ENCODE results near the gene FAM177B. TPM values are rescaled to one million over a fixed set of nuclear protein-coding genes. Genes with fewer than 3 reads are reported as not detected.

The FAM177B gene
- total RNA-seq, 4 donors from 2014 or later: 1.0 to 22.7 TPM; not detected in 2

- Histone ChIP-seq H3K4me1 (peaks cover 0 to 10% (median 0%) of the 10 kb centered on the region in 4 donors), H3K4me3 (no peak overlapping the region), H3K9me3 (no peaks in the 10 kb centered on the region), H3K27ac (peak overlapping the region in 1 of 4 donors; percentile 3), H3K36me3 (peaks cover 0 to 98% (median 37%) of the 10 kb centered on the region in 3 donors), H3K27me3 (no peaks in the 10 kb centered on the region)
- DNase-seq (ENCODE audit: low spot score in 2 of 2): no peak
- WGBS, 2 donors: 40 to 67% methylated on average over 1 of the region's 1 CpG
- TF ChIP-seq EP300 (IDR thresholded peaks at IDR 0.05): no peak
- TF ChIP-seq POLR2A (IDR thresholded peaks at IDR 0.05): no peak
- no peak for TF ChIP-seq CTCF (IDR thresholded peaks at IDR 0.05)
Measured at GRCh38 chr1:222728746-222729145, 8.3 kb upstream of the FAM177B start.

- no peaks in the 10 kb centered on the region for H3K27me3 ChIP-seq
- 76 to 91% methylated on average over 1 of the region's 1 CpG for WGBS, 2 donors
- no peak overlapping the region for H3K4me3 ChIP-seq
- no peak overlapping the region for H3K27ac ChIP-seq
- DNase-seq (ENCODE audit: low spot score in 2 of 2): no peak
- TF ChIP-seq CTCF (IDR thresholded peaks at IDR 0.05) (no peak), EP300 (IDR thresholded peaks at IDR 0.05) (no peak), POLR2A (IDR thresholded peaks at IDR 0.05) (no peak)
- H3K4me1 ChIP-seq: peaks cover 0 to 10% (median 0%) of the 10 kb centered on the region in 4 donors
- H3K36me3 ChIP-seq: peaks cover 0 to 92% (median 23%) of the 10 kb centered on the region in 3 donors
- no peaks in the 10 kb centered on the region for H3K9me3 ChIP-seq
Measured at GRCh38 chr1:222730866-222731265, 6.1 kb upstream of the FAM177B start.

- Histone ChIP-seq H3K27ac (peak overlapping the region in 2 of 4 donors; percentile 33 to 62), H3K36me3 (peaks cover 0 to 83% (median 21%) of the 10 kb centered on the region in 3 donors), H3K4me1 (peaks cover 0 to 10% (median 0%) of the 10 kb centered on the region in 4 donors), H3K9me3 (no peaks in the 10 kb centered on the region), H3K4me3 (no peak overlapping the region), H3K27me3 (no peaks in the 10 kb centered on the region)
- DNase-seq (ENCODE audit: low spot score in 2 of 2): no peak
- TF ChIP-seq POLR2A (IDR thresholded peaks at IDR 0.05): no peak
- peak in 1 of 2 donors; percentile 22 for TF ChIP-seq EP300 (IDR thresholded peaks at IDR 0.05)
- TF ChIP-seq CTCF (IDR thresholded peaks at IDR 0.05): no peak
- WGBS, 2 donors: 88 to 90% methylated on average over 3 of the region's 3 CpGs
Measured at GRCh38 chr1:222732216-222733159, 4.5 kb upstream of the FAM177B start.

GRCh38 chr1:222734740-222735139 lies 2.3 kb upstream of the FAM177B start:
- no peak for DNase-seq (ENCODE audit: low spot score in 2 of 2)
- Histone ChIP-seq H3K27me3 (no peaks in the 10 kb centered on the region), H3K9me3 (no peaks in the 10 kb centered on the region), H3K36me3 (peaks cover 0 to 63% (median 6%) of the 10 kb centered on the region in 3 donors), H3K4me1 (peaks cover 0 to 7% (median 0%) of the 10 kb centered on the region in 4 donors), H3K4me3 (no peak overlapping the region), H3K27ac (peak overlapping the region in 1 of 4 donors; percentile 42)
- TF ChIP-seq EP300 (IDR thresholded peaks at IDR 0.05): no peak
- no peak for TF ChIP-seq POLR2A (IDR thresholded peaks at IDR 0.05)
- no peak for TF ChIP-seq CTCF (IDR thresholded peaks at IDR 0.05)
- WGBS, 2 donors: 79 to 83% methylated on average over 1 of the region's 1 CpG

GRCh38 chr1:222736470-222736869 lies 532 bp upstream of the FAM177B start:
- Histone ChIP-seq H3K4me3 (no peak overlapping the region), H3K27me3 (no peaks in the 10 kb centered on the region), H3K36me3 (peaks cover 0 to 46% (median 0%) of the 10 kb centered on the region in 3 donors), H3K4me1 (peaks cover 0 to 7% (median 0%) of the 10 kb centered on the region in 4 donors), H3K27ac (peak overlapping the region in 1 of 4 donors; percentile 29), H3K9me3 (no peaks in the 10 kb centered on the region)
- no peak for DNase-seq (ENCODE audit: low spot score in 2 of 2)
- TF ChIP-seq POLR2A (IDR thresholded peaks at IDR 0.05) (no peak), CTCF (IDR thresholded peaks at IDR 0.05) (no peak), EP300 (IDR thresholded peaks at IDR 0.05) (no peak)
- WGBS, 2 donors: 57 to 61% methylated on average over 5 of the region's 5 CpGs
